Hepatocyte (in vitro differentiated cells): ENCODE data around the gene EPGN. TPM values are rescaled to one million over a fixed set of nuclear protein-coding genes. Genes with fewer than 3 reads are reported as not detected.

Source experiments
- DNase-seq: peaks from one replicate; pipeline ENCODE4 v3.0.0-alpha.2; 2016; ENCODE audit warnings: low spot score
- H2AFZ ChIP-seq: fragments of 200-600 bp; sonication (generic); 2 replicates; pipeline ENCODE4 v1.6.0; 2016; ENCODE audit warnings: antibody characterized with exemption, mild to moderate bottlenecking
- H3K27ac ChIP-seq: fragments of 200-600 bp; sonication (generic); 2 replicates; pipeline ENCODE4 v1.5.1; 2016; ENCODE audit warnings: mild to moderate bottlenecking
- H3K27me3 ChIP-seq: fragments of 200-600 bp; sonication (generic); 2 replicates; pipeline ENCODE4 v1.6.1; 2016
- H3K36me3 ChIP-seq: fragments of 200-600 bp; sonication (generic); replicated peaks from 2 replicates; pipeline ENCODE4 v1.5.1; 2016; ENCODE audit warnings: low read depth; ENCODE audit not compliant: insufficient read depth
- H3K4me1 ChIP-seq: fragments of 200-600 bp; sonication (generic); 2 replicates; pipeline ENCODE4 v1.5.1; 2016; ENCODE audit warnings: mild to moderate bottlenecking, moderate library complexity; ENCODE audit not compliant: insufficient read depth
- H3K4me2 ChIP-seq: fragments of 200-600 bp; sonication (generic); 2 replicates; pipeline ENCODE4 v1.6.0; 2016
- H3K4me3 ChIP-seq: fragments of 200-600 bp; sonication (generic); 2 replicates; pipeline ENCODE4 v1.5.1; 2016; ENCODE audit warnings: mild to moderate bottlenecking
- H3K79me2 ChIP-seq: fragments of 200-600 bp; sonication (generic); 2 replicates; pipeline ENCODE4 v1.6.0; 2017; ENCODE audit warnings: mild to moderate bottlenecking
- H3K9me2 ChIP-seq: fragments of 200-600 bp; sonication (generic); replicated peaks from 2 replicates; pipeline ENCODE4 v1.6.0; 2017; ENCODE audit warnings: mild to moderate bottlenecking; ENCODE audit not compliant: insufficient read depth
- H3K9me3 ChIP-seq: fragments of 200-600 bp; sonication (generic); 2 replicates; pipeline ENCODE4 v1.5.1; 2016; ENCODE audit warnings: low read depth, mild to moderate bottlenecking
- H4K20me1 ChIP-seq: fragments of 200-600 bp; sonication (generic); 2 replicates; pipeline ENCODE4 v1.6.0; 2016; ENCODE audit warnings: mild to moderate bottlenecking; ENCODE audit not compliant: insufficient read depth, poor library complexity, severe bottlenecking
- EZH2 ChIP-seq: fragments of 200-600 bp; sonication (generic); IDR thresholded peaks from 2 replicates; pipeline ENCODE4 v1.6.1; 2016; ENCODE audit warnings: antibody characterized with exemption, mild to moderate bottlenecking, borderline replicate concordance
- EZH2phosphoT487 ChIP-seq: fragments of 200-600 bp; sonication (generic); IDR thresholded peaks from one replicate; pipeline ENCODE4 v1.6.1; 2018; ENCODE audit warnings: antibody characterized with exemption, mild to moderate bottlenecking, low read depth, moderate library complexity; ENCODE audit not compliant: unreplicated experiment, severe bottlenecking
- WGBS: methylation state at CpG from one replicate; pipeline ENCODE4 v1.1.6; 2016; ENCODE audit warnings: low lambda C conversion rate; ENCODE audit errors: missing lambda C conversion rate; 5-methylcytosine and 5-hydroxymethylcytosine counted together
- polyA plus RNA-seq: library from polyadenylated mRNA; unstranded; fragments of >200 nt; fragmentation: Nextera tagmentation; extraction: Ambion mirVana; gene quantifications from 2 replicates; pipeline ENCODE4 v1.2.1, GENCODE V29; 2016
- total RNA-seq: library from RNA; depleted of rRNA; stranded (reverse); fragments of >200 nt; gene quantifications from 2 replicates; pipeline ENCODE4 v1.2.3, GENCODE V29; 2014
- TF ChIP-seq, protein P1 (sequence below): fragments of 200-600 bp; sonication (generic); IDR thresholded peaks from 2 replicates; pipeline ENCODE4 v1.5.1; 2016; ENCODE audit warnings: antibody characterized with exemption, mild to moderate bottlenecking; ENCODE audit not compliant: poor library complexity

The EPGN gene
- total and polyA plus RNA-seq, 2 experiments from 2014 or later: 0.24 to 1.2 TPM

- Histone ChIP-seq H2AFZ (no peak overlapping the region), H4K20me1 (no peaks in the 10 kb centered on the region), H3K4me3 (no peak overlapping the region), H3K4me1 (no peaks in the 10 kb centered on the region), H3K4me2 (no peak overlapping the region), H3K36me3 (no peaks in the 10 kb centered on the region), H3K9me2 (no peaks in the 10 kb centered on the region), H3K27me3 (no peaks in the 10 kb centered on the region), H3K9me3 (no peaks in the 10 kb centered on the region), H3K27ac (no peak overlapping the region), H3K79me2 (no peaks in the 10 kb centered on the region)
- no peak for TF ChIP-seq EZH2
- TF ChIP-seq EZH2phosphoT487: no peak
- TF ChIP-seq, protein P1, sequence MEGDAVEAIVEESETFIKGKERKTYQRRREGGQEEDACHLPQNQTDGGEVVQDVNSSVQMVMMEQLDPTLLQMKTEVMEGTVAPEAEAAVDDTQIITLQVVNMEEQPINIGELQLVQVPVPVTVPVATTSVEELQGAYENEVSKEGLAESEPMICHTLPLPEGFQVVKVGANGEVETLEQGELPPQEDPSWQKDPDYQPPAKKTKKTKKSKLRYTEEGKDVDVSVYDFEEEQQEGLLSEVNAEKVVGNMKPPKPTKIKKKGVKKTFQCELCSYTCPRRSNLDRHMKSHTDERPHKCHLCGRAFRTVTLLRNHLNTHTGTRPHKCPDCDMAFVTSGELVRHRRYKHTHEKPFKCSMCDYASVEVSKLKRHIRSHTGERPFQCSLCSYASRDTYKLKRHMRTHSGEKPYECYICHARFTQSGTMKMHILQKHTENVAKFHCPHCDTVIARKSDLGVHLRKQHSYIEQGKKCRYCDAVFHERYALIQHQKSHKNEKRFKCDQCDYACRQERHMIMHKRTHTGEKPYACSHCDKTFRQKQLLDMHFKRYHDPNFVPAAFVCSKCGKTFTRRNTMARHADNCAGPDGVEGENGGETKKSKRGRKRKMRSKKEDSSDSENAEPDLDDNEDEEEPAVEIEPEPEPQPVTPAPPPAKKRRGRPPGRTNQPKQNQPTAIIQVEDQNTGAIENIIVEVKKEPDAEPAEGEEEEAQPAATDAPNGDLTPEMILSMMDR: no peak
- 90% methylated on average over 2 of the region's 2 CpGs for WGBS
- DNase-seq: no peak
These were observed 17.6 kb downstream of the EPGN start for GRCh38 chr4:74325886-74326285.

- 89% methylated on average over 3 of the region's 3 CpGs for WGBS
- Histone ChIP-seq H3K4me2 (no peak overlapping the region), H3K9me2 (no peaks in the 10 kb centered on the region), H3K4me1 (no peaks in the 10 kb centered on the region), H3K79me2 (no peaks in the 10 kb centered on the region), H3K4me3 (no peak overlapping the region), H4K20me1 (no peaks in the 10 kb centered on the region), H2AFZ (no peak overlapping the region), H3K27me3 (no peaks in the 10 kb centered on the region), H3K27ac (no peak overlapping the region), H3K9me3 (no peaks in the 10 kb centered on the region), H3K36me3 (no peaks in the 10 kb centered on the region)
- no peak for TF ChIP-seq EZH2
- TF ChIP-seq, protein P1: no peak
- no peak for TF ChIP-seq EZH2phosphoT487
- no peak for DNase-seq
These were observed 19.5 kb downstream of the EPGN start for GRCh38 chr4:74327762-74328161.

GRCh38 chr4:74328501-74328900 is 20.2 kb downstream of the EPGN start:
- no peak overlapping the region for H3K4me2 ChIP-seq
- TF ChIP-seq EZH2phosphoT487: no peak
- no peak for TF ChIP-seq EZH2
- TF ChIP-seq, protein P1: no peak
- no peaks in the 10 kb centered on the region for H3K36me3 ChIP-seq
- H2AFZ ChIP-seq: no peak overlapping the region
- no peaks in the 10 kb centered on the region for H3K9me3 ChIP-seq
- DNase-seq: no peak
- H3K9me2 ChIP-seq: no peaks in the 10 kb centered on the region
- no peak overlapping the region for H3K4me3 ChIP-seq
- H3K79me2 ChIP-seq: no peaks in the 10 kb centered on the region
- H3K27ac ChIP-seq: no peak overlapping the region
- no peaks in the 10 kb centered on the region for H3K4me1 ChIP-seq
- no peaks in the 10 kb centered on the region for H3K27me3 ChIP-seq
- H4K20me1 ChIP-seq: no peaks in the 10 kb centered on the region
- 96% methylated on average over 1 of the region's 1 CpG for WGBS

GRCh38 chr4:74329307-74329706 is 21.0 kb downstream of the EPGN start:
- no peaks in the 10 kb centered on the region for H3K27me3 ChIP-seq
- no peaks in the 10 kb centered on the region for H3K36me3 ChIP-seq
- no peak overlapping the region for H3K27ac ChIP-seq
- H3K4me1 ChIP-seq: no peaks in the 10 kb centered on the region
- H3K9me2 ChIP-seq: no peaks in the 10 kb centered on the region
- H4K20me1 ChIP-seq: no peaks in the 10 kb centered on the region
- TF ChIP-seq EZH2 (no peak), EZH2phosphoT487 (no peak)
- TF ChIP-seq, protein P1: no peak
- no peaks in the 10 kb centered on the region for H3K9me3 ChIP-seq
- no peak for DNase-seq
- no peak overlapping the region for H2AFZ ChIP-seq
- H3K79me2 ChIP-seq: no peaks in the 10 kb centered on the region
- no peak overlapping the region for H3K4me3 ChIP-seq
- H3K4me2 ChIP-seq: no peak overlapping the region
